CD1c-positive myeloid dendritic cell (primary cell): ENCODE measurements around the gene NHSL2.

ENCODE experiments used
- DNase-seq: peaks from one replicate; pipeline ENCODE4 v3.0.0-alpha.2; 2016; ENCODE audit errors: extremely low spot score

Gene NHSL2

DNA sequence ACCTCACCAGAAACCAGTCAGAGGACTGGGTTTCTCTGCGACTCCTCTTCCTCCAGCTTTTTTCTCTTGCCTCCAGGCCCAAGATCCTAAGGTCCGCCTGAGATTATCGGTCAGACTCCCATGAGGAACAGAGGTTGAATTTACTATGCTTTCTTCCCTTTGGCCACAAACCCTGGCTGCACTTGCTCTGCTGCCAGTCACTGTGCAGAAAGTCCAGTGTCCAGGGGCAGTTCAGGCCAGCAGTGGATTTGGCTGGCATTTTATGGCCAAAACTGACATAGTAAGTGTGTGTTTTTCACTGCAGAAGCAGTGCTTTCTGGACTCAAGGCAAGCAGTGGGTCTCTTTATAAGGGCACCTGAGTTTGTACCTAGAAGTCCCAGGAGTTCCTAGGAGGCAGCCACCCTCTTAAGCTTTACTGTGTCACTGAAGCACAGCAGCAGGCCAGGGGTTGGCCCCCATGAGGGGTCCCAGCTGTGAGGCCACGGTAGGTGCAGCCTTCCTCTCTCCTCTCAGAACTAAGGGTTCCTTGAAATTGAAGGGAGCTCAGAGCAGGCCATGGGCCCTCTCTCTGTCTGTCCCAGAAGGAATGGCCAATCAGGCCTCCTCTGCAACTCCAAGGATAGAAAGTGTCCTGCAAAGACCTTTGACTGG is 217.7 kb downstream of the NHSL2 start:
- DNase-seq, result no peak

DNA sequence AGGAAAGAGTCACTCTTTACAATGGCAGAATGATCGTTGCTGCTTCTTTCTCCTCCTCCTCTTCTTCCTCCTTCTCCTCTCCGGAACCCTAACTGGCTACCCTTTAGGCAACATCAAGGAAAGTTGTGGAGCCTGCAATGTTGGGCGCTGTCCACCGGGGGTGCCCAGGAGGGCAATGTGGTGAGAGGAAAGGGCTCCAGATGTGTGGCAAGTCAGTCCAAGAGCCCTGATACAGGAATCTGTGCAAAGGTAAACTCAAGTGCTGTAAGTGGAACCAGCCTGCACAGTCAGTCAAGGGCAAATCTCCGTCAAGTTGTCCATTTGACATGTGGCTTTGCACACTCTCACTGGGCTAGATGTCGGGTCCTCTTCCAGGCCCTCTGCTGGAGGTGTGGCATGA is 218.2 kb downstream of the NHSL2 start:
- no peak for DNase-seq

DNA sequence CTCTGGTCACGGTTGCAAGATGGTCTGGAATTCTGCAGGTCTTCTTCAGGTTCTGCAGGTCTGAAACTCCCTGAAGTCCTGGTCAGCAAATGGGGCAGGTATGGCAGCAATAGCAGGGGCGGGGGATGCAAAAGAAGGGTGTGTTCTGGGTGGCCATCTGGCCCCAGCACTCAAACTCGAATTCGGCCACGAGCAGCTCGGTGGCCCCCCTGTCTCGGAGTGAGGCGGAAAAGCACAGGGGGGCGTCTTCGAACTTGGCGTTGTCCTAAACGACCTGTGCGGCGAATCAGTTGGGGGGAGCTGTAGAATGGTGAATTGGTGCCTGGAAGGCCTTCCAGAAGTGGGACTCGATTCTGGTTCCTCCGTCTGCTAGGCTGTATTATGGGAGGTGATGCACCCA is 219.0 kb downstream of the NHSL2 start:
- no peak for DNase-seq

DNA sequence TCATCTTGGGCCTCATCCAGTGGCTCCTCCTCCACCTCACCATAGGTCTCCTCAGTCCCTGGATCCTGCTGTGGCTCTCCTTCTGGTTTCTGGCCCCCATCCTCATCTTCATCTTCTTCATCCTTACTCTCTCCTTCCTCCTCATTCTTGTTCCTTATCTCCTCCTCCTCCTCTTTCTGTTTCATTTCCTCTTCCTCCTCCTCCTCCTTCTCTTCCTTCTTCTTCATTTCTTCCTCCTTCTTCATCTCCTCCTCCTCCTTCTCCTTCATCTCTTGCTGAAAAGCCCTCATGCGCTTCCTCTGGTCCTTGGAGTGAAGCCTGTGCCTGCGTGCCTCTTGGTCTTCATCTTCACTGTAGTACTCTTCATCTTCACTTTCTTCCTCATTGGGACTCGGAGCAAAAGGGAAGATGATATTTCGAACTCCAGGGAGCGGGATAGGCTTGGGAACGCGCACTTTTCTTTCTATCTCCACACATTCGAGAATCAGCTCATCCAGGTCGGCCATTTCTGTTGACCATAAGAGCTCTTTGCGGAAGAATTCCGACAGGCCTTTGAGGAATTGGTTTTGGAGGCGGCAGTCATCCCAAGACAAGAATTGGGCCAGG is 219.6 kb downstream of the NHSL2 start:
- DNase-seq, result no peak

DNA sequence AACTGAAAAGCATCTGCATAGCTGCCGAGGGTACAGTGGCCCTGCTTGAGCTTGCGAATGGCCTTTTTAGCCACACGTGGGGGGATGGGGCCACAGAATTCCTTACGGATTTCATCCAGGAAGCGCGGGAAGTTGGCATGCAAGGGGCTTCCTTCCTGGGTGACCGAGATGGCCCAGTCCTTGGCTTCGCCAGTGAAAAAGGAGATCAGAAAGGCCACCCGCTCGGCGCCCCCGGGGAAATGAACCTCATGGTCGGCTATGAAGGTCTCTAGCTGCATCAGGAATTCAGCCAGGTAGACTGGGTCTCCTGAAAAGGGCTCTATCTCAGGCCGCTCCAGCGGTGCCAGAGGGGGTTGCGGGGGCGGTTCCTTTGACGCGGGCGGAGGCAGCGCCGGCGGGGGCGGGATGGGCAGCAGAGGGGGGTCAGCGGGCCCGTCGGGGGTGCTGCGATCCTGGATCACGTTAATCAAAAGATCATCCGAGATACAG is 220.2 kb downstream of the NHSL2 start:
- no peak for DNase-seq

GRCh38 chrX:72131317-72132294 is 221.0 kb downstream of the NHSL2 start, which contains the start of gene RTL5:
RTL5 (minus strand) TSS chrX:72131915.
- peak; percentile 84 for DNase-seq

DNA sequence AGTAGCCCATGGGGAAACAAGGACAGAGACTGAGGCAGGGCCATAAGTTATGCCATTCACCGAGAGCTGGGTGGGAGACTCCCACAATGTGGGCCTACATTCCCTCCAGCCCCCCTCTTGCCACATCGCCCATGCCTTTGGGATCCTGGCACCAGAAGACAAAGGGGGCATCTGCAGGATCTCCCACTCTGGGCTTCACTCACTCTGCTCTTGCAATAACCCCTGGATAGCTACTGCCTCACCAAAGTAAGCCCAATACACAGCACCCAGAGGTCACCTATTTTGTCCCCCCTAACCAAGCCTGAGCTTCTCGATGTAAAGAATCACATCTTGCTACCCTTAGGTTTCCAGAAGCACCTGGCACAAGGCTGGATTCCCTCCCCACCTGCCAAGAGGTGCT is 221.8 kb downstream of the NHSL2 start:
- DNase-seq, result no peak

DNA sequence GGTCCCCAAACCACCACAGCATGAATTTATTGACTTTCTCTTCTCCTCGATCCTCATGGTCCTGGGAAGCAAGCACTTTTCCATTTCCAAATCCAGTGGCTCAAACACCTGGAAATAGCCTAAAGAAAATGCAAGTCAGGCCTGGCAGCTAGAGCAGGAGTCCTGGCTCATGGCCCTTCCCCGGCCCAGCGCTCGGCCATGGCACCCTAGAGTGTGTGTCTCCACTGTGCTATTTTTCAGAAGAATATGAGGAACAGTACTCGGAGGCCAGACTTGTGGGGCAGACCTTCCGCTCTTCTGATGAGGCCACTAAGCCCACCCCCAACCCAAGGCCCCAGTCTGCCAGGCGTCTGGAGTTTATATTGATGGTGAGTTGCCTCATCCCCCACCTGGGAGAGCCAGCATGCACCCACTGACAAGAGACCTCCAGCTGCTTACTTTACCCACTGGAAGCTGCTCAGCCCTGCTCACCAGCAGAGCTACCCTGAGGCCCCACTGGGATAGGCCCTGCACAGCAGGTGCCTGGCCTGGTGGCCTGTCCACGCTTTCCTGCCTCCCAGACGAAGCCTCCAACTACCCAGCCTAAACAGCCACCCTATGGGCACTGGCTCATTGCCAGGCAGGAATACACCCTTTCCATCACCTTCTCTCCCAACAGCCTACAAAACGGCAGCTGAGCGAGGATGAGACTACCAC is 223.4 kb downstream of the NHSL2 start:
- DNase-seq, result no peak

GRCh38 chrX:72137846-72138495 is 227.3 kb downstream of the NHSL2 start:
- DNase-seq, result no peak

- no peak for DNase-seq
These were observed 228.9 kb downstream of the NHSL2 start for GRCh38 chrX:72139538-72139937.

- DNase-seq, result no peak
These were observed 230.8 kb downstream of the NHSL2 start for GRCh38 chrX:72141372-72142004.

- no peak for DNase-seq
These were observed 231.6 kb downstream of the NHSL2 start for GRCh38 chrX:72142094-72142793.

- no peak for DNase-seq
These were observed 232.4 kb downstream of the NHSL2 start for GRCh38 chrX:72142794-72143608.

GRCh38 chrX:72143609-72143907 is 232.9 kb downstream of the NHSL2 start:
- DNase-seq, result no peak

DNA sequence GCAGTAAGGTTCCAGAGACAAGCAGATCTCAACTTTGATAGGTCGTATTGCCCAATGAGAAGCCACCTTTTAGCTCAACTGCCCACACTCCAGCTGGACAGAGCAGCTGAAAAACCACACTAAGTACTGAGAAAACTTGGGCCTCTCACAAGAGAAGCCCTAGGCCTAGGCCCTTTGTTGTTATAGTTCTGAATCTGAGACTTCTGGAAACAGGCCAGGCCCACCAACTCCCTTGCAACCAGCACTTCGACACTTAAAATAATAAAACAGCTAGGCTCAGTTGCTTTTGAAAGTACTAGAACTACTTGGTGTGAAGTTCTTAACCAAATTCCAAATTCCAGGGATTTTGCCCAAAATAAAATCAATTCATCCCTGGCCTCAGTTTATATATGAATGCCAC is 234.5 kb downstream of the NHSL2 start:
- no peak for DNase-seq

GRCh38 chrX:72146527-72146926 is 235.9 kb downstream of the NHSL2 start:
- DNase-seq, result no peak

GRCh38 chrX:72158773-72159172 is 248.1 kb downstream of the NHSL2 start:
- DNase-seq, result no peak

GRCh38 chrX:72159769-72160168 is 249.1 kb downstream of the NHSL2 start:
- no peak for DNase-seq

GRCh38 chrX:72165551-72165950 is 254.9 kb downstream of the NHSL2 start:
- no peak for DNase-seq
